HT1080 (cell line): ENCODE results near the gene IL5RA. TPM values are rescaled to one million over a fixed set of nuclear protein-coding genes. Genes with fewer than 3 reads are reported as not detected.

Experiments used
- DNase-seq: peaks from one replicate; pipeline ENCODE4 v3.0.0-alpha.2; 2015; ENCODE audit warnings: low read depth
- polyA plus RNA-seq, 2 experiments: library from polyadenylated mRNA; depleted of rRNA; stranded (reverse); fragments of >200 nt; gene quantifications; 2 replicates each; pipeline ENCODE4 v1.2.3, GENCODE V29; 2015
- total RNA-seq: library from RNA; depleted of rRNA; stranded (reverse); fragments of >200 nt; shearing (Covaris generic); gene quantifications from 2 replicates; pipeline ENCODE4 v1.2.3, GENCODE V29; 2014; rRNA removed

IL5RA gene
- not detected in 2 replicates for total RNA-seq
- not detected in 2 replicates for polyA plus RNA-seq (2015; cell fraction: cytosol; rRNA removed)
- polyA plus RNA-seq (2015; cell fraction: nucleus; rRNA removed), result not detected in 2 replicates

- no peak for DNase-seq
These were observed at the start of gene IL5RA for GRCh38 chr3:3110299-3110630. TSS of gene IL5RA (minus strand) at chr3:3110374. CDS start at chr3:3104984, 5,390 bp downstream.

- DNase-seq, result no peak
These were observed 47.3 kb upstream of the IL5RA start for GRCh38 chr3:3157484-3157883.

GRCh38 chr3:3154879-3155610, 44.9 kb upstream of the IL5RA start:
- peak; percentile 48 for DNase-seq

- no peak for DNase-seq
These were observed 41.3 kb upstream of the IL5RA start for GRCh38 chr3:3151513-3151912.

DNA sequence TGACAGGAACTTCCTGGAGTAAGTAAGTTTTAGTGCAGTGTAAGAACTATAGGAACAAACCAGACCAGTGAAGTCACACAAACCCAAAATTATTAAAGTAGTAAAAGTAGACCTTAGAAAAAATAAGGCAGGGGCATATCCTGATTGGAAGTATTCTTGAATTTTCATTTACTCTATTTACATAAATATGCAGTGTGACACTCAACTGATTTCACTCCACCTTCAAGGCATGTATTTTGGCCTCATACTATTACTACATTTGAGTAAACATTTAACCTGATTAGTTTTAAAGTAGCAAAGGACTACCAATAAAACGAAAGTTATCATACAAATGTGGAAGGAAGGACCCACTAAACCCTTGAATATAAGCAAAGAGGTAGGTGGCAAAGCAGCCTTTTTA, 39.4 kb upstream of the IL5RA start:
- DNase-seq, result no peak

- no peak for DNase-seq
These were observed 35.7 kb upstream of the IL5RA start for GRCh38 chr3:3145831-3146230.

DNA sequence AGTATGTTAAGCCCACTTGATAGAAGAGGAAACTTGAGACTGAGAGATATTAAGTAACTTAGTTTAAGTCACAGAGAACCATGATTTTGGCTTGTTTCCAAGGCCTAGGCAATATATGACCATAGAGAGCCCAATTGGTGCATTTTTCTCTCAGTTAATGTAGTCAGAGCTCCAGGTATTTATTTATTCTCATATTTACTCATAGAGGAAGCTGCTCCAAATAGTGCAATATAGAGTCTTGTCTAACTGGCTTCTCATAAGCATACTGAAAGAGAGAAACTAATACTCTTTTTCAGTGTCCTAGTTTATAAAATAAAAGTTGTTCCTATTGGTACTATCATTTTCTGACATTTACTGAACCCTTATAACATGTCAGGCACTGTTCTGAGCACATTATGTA, 31.8 kb upstream of the IL5RA start:
- DNase-seq, result no peak

- DNase-seq, result no peak
These were observed 27.4 kb upstream of the IL5RA start for GRCh38 chr3:3137526-3137925.

DNA sequence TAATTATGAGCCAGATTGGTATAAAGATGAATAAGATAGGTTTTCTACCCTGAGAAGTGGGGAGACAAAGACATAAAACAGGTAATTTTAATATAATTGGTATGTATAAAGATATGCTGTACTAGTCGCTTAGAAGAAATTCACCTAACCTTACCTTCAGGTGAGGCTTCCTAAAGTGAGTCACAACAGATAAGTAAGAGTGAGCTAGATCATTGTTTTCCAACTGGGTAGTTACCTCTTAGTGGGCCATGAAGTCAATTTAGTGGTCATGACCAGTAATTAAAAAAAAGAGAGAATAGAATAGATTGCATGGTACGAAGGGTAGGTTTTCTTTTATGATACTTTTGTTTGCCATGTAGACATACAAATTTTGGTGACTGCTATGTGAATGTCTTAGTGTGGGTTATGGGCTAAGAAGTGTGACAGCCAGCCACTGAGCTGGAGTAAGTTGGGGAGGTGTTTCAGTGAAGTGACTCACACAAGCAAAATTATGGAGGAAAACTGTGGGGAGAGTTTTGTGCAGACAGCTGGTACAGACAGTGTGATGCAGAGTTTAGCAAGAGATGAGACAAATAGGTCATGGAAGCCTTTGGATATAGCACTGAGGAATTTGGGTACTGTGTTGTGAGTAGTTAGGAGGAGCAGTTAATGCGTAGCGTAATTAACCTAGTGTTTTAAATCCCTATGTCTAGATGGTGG, 24.7 kb upstream of the IL5RA start:
- DNase-seq, result no peak

- no peak for DNase-seq
These were observed 23.3 kb upstream of the IL5RA start for GRCh38 chr3:3133500-3133899.

GRCh38 chr3:3129579-3129978, 19.4 kb upstream of the IL5RA start:
- no peak for DNase-seq

DNA sequence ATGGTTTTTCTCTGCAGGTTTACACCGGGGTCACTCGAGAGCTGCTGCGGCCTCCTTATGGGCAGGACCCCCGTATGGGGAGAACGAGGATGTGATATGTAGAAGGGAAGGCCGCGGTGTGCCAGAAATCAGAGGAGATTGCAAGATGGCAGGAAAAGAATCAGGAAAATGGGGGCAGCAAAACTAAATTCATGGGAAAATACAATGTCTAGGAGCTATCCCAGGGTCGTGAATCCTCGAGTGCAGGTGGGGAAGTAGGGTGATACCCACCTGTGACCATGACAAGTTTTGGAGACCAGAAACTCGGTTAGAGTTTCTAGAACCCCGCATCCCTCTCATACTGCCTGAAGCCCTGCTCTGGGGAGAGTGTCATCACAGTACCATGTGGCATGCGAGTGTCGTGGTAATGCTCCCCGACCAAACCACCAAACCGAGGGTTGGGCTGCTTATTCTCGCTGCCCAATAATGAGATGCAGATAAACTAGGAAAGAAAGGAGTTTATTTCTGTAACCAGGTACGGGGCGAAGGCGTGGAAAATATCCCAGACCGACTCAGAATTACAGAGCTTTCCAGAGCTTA, 17.3 kb upstream of the IL5RA start:
- no peak for DNase-seq

DNA sequence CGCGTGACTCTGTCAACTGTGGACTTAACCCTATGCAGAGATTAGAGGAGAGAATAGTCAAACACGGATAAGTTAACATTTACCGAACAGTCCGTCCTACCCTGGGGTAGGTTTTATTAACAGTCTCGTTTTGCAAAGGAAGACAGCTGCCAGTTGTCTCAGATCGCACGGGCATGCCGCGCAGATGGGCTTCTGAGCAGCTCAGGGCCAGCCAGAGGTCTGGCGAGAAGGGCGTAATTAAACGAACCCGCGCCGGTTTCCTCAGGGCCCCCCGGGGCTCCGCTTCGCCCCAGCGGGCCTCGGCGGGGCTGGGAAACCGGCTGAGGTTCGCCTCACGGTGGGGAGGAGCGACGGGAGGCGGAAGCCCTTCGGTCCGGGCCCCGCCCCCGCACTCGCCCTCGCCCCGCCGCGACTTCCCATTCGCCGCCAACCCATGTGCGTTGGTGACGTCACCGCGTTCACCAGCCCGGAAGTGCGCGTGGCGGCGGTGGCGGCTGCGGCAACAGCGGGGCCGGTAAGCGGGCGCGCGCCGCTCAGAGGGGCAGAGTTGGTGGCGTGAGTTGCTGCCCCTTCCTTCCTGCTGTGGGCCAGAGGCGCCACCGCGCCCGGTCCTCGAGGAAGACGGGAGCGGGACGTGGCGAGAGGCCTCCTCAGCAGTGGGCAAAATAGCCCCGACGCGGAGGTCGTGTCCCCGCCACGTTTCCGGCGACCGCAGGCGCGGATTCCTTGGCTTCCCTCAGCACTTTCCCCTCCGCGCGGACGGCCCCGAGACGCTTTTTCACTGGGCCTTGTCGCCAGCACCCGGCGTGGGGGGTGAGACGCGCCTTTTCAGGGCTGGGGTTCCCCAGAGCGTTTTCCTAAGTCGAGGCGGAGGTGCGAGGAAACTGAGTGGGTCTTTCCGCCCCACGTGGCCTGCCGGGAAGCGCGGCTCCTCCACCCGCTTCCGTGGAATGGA, 16.6 kb upstream of the IL5RA start, which contains the start of gene TRNT1:
Gene TRNT1, plus strand, starts transcription at position 464 of the 955 bp plus-strand sequence. CDS start 2,101 bp downstream, outside the sequence.
- DNase-seq, result peak; percentile 90

DNA sequence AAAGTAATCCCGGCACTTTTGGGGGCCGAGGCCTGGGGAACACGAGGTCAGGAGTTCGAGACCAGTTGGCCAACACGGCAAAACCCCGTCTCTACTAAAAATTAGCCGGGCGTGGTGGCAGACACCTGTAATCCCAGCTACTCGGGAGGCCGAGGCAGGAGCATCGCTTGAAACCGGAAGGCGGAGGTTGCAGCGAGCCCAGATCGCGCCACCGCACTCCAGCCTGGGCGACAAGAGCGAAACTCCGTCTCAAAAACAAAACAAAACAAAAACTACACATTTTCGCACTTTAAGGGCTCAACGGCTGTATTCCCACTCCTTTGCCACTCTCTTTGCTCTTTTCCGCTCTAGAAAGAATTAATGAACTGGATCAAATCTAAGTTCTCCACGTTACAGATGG, 15.8 kb upstream of the IL5RA start:
- DNase-seq, result no peak

DNA sequence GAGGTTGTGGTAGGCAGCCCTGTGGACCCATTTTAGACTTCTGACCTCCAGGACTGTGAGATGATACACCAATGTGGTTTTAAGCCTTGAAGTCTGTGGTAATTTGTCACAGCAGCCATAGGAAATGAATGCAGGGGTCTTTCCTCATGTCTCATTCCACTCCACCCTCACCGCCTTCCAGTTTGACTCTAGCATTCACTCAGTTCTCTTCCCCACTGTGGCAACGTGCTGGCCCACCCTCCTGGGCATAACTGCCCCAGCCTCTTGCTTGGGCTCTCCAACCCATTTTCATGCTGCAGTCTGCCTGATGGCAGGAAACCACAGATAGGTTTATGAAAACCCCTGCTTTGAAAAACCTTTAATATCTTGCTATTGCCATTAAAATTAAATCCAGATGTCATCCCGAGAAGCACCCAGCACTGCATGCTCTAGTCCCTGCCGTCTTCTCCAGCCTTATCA, 9.2 kb upstream of the IL5RA start:
- peak; percentile 28 for DNase-seq

DNA sequence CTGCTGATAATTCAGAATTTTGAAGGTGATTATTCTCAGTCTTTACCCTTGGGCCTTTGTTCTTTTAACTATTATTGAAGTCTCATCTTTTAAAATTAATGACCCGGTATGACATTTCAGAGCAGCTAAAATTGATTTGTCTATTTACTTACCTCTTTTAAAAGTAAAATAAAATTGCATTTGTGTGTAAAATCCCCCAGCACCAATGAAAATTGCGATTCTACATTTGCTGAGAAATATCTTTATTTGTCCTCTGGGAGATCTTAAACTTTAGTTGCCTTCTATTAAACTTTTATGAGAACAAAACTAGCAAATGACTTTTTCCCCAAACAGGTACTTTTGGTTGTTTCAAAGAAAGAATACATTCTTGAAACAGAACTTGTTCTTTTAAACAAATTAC, 7.5 kb upstream of the IL5RA start:
- no peak for DNase-seq

- no peak for DNase-seq
These were observed 3.0 kb upstream of the IL5RA start for GRCh38 chr3:3113042-3113709.

- DNase-seq, result no peak
These were observed 681 bp upstream of the IL5RA start for GRCh38 chr3:3110749-3111361.

GRCh38 chr3:3109407-3110298, 521 bp downstream of the IL5RA start:
- DNase-seq, result no peak
